Hepatocyte (in vitro differentiated cells): ENCODE data around the gene ACOXL.

Experiments
- CTCF ChIP-seq: fragments of 200-600 bp; sonication (generic); IDR thresholded peaks from 2 replicates; pipeline ENCODE4 v1.5.1; 2016; ENCODE audit warnings: antibody characterized with exemption, mild to moderate bottlenecking; ENCODE audit not compliant: poor library complexity
- EZH2 ChIP-seq: fragments of 200-600 bp; sonication (generic); IDR thresholded peaks from 2 replicates; pipeline ENCODE4 v1.6.1; 2016; ENCODE audit warnings: antibody characterized with exemption, mild to moderate bottlenecking, borderline replicate concordance
- EZH2phosphoT487 ChIP-seq: fragments of 200-600 bp; sonication (generic); IDR thresholded peaks from one replicate; pipeline ENCODE4 v1.6.1; 2018; ENCODE audit warnings: antibody characterized with exemption, mild to moderate bottlenecking, low read depth, moderate library complexity; ENCODE audit not compliant: unreplicated experiment, severe bottlenecking

DNA sequence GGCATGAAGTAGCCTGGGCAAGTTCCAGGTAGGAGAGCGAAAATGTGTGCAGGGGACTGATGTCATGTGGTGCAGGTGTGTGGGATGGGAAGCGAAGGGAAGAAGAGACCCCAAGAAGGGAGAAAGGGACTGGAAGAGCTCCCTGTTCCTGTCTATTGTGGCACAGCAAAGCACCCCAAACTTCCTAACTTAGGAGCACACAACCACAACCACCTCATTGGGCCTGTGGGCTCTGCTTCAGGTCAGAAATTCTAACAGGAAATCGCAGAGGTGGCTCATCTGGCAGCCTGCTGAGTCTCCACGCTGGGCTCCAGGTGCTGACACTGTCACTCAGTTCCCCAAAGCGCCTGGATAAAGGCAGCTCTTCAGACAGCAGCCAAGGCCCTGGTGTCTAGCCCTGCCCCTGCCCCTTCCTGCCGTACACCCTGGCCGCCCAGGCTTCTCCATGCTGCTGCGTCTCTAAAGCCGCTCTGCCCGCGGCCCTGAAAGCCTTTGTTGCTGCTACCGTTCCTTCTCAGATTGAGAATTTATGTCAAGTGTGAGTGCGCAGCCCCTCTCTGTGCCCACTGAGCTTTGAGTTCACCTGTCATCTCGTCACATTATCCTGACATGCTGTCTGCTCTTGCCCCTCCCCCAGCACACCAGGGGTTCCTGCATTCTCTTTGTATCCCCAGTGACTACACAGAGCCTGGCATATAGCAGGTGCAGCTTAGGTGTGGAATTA, 248.1 kb downstream of the ACOXL start:
- TF ChIP-seq EZH2phosphoT487 (no peak), EZH2 (no peak), CTCF (no peak)
